Breast epithelium (tissue), 3 donors: ENCODE data around the gene USP6NL.

Experiments used
- CTCF ChIP-seq, 3 donors: fragments of 450-650 bp; IDR thresholded peaks; one replicate each; pipeline ENCODE4 v1.5.1; 2016 to 2017; ENCODE audit warnings: antibody characterized with exemption in 3 of 3, mild to moderate bottlenecking in 3 of 3, moderate library complexity in 3 of 3
- POLR2A ChIP-seq: fragments of 450-650 bp; IDR thresholded peaks from one replicate; pipeline ENCODE4 v1.6.1; 2016; ENCODE audit warnings: antibody characterized with exemption, mild to moderate bottlenecking, moderate library complexity
- POLR2AphosphoS5 ChIP-seq, 3 donors: sonication (generic); formaldehyde crosslinking; IDR thresholded peaks; one replicate each; pipeline ENCODE4 v1.6.1; 2017; ENCODE audit warnings: antibody characterized with exemption in 3 of 3

- no peak for TF ChIP-seq CTCF (IDR thresholded peaks at IDR 0.05)
- no peak for TF ChIP-seq POLR2AphosphoS5 (IDR thresholded peaks at IDR 0.05)
- no peak for TF ChIP-seq POLR2A
These were observed 206.5 kb downstream of the USP6NL start for GRCh38 chr10:11404901-11405300.
